Measurements from ENCODE around the gene KLF17. TPM values are rescaled to one million over a fixed set of nuclear protein-coding genes. Genes with fewer than 3 reads are reported as not detected.

The KLF17 gene
- total and polyA plus RNA-seq, 2 donors from 2014 or later = not detected

GRCh38 chr1:44077421-44077820, 41.2 kb upstream of the KLF17 start:
- Histone ChIP-seq H3K4me3 (ENCODE audit: low read length in 3 of 3) (no peak overlapping the region), H3K36me3 (ENCODE audit: control insufficient read depth in 2 of 3, insufficient read depth in 3 of 3, low read length in 3 of 3) (no peaks in the 10 kb centered on the region), H3K27ac (ENCODE audit: low read depth in 2 of 2, low read length in 2 of 2) (no peak overlapping the region), H3K4me1 (ENCODE audit: control insufficient read depth in 2 of 3, insufficient read depth in 2 of 3, low read depth in 1 of 3, low read length in 3 of 3) (no peaks in the 10 kb centered on the region), H3K27me3 (ENCODE audit: control insufficient read depth, insufficient read depth, low read length) (no peaks in the 10 kb centered on the region), H3K9me3 (ENCODE audit: control insufficient read depth in 2 of 3, insufficient read depth in 1 of 3, low read length in 3 of 3) (no peaks in the 10 kb centered on the region), H3K9ac (ENCODE audit: low read length in 3 of 3) (no peak overlapping the region)
- FAIRE-seq (no peak), DNase-seq (no peak)
- TF ChIP-seq CTCF (IDR thresholded peaks at IDR 0.05; ENCODE audit: borderline replicate concordance, extremely low read depth, insufficient read depth) = no peak
- intact Hi-C loops (cut with DNase I) = no loop called here

GRCh38 chr1:44078104-44078503, 40.5 kb upstream of the KLF17 start:
- FAIRE-seq (no peak), DNase-seq (no peak)
- H3K4me3 ChIP-seq (ENCODE audit: low read length in 3 of 3) = no peak overlapping the region
- H3K9ac ChIP-seq (ENCODE audit: low read length in 3 of 3) = no peak overlapping the region
- no peaks in the 10 kb centered on the region for H3K4me1 ChIP-seq (ENCODE audit: control insufficient read depth in 2 of 3, insufficient read depth in 2 of 3, low read depth in 1 of 3, low read length in 3 of 3)
- H3K36me3 ChIP-seq (ENCODE audit: control insufficient read depth in 2 of 3, insufficient read depth in 3 of 3, low read length in 3 of 3) = no peaks in the 10 kb centered on the region
- intact Hi-C loops (cut with DNase I) = no loop called here
- no peak for TF ChIP-seq CTCF (IDR thresholded peaks at IDR 0.05; ENCODE audit: borderline replicate concordance, extremely low read depth, insufficient read depth)
- no peaks in the 10 kb centered on the region for H3K27me3 ChIP-seq (ENCODE audit: control insufficient read depth, insufficient read depth, low read length)
- H3K27ac ChIP-seq (ENCODE audit: low read depth in 2 of 2, low read length in 2 of 2) = no peak overlapping the region
- H3K9me3 ChIP-seq (ENCODE audit: control insufficient read depth in 2 of 3, insufficient read depth in 1 of 3, low read length in 3 of 3) = no peaks in the 10 kb centered on the region

GRCh38 chr1:44079566-44079965, 39.1 kb upstream of the KLF17 start:
- DNase-seq (no peak), FAIRE-seq (no peak)
- intact Hi-C loops (cut with DNase I) = no loop called here
- Histone ChIP-seq H3K4me3 (ENCODE audit: low read length in 3 of 3) (no peak overlapping the region), H3K36me3 (ENCODE audit: control insufficient read depth in 2 of 3, insufficient read depth in 3 of 3, low read length in 3 of 3) (no peaks in the 10 kb centered on the region), H3K27me3 (ENCODE audit: control insufficient read depth, insufficient read depth, low read length) (no peaks in the 10 kb centered on the region), H3K27ac (ENCODE audit: low read depth in 2 of 2, low read length in 2 of 2) (no peak overlapping the region), H3K4me1 (ENCODE audit: control insufficient read depth in 2 of 3, insufficient read depth in 2 of 3, low read depth in 1 of 3, low read length in 3 of 3) (no peaks in the 10 kb centered on the region), H3K9me3 (ENCODE audit: control insufficient read depth in 2 of 3, insufficient read depth in 1 of 3, low read length in 3 of 3) (no peaks in the 10 kb centered on the region), H3K9ac (ENCODE audit: low read length in 3 of 3) (no peak overlapping the region)
- TF ChIP-seq CTCF (IDR thresholded peaks at IDR 0.05; ENCODE audit: borderline replicate concordance, extremely low read depth, insufficient read depth) = no peak

GRCh38 chr1:44084998-44085675, 33.5 kb upstream of the KLF17 start:
- H3K27me3 ChIP-seq (ENCODE audit: control insufficient read depth, insufficient read depth, low read length) = no peaks in the 10 kb centered on the region
- no peak for TF ChIP-seq CTCF (IDR thresholded peaks at IDR 0.05; ENCODE audit: borderline replicate concordance, extremely low read depth, insufficient read depth)
- no peak overlapping the region for H3K4me3 ChIP-seq (ENCODE audit: low read length in 3 of 3)
- intact Hi-C loops (cut with DNase I) = no loop called here
- FAIRE-seq (no peak), DNase-seq (no peak)
- H3K36me3 ChIP-seq (ENCODE audit: control insufficient read depth in 2 of 3, insufficient read depth in 3 of 3, low read length in 3 of 3) = no peaks in the 10 kb centered on the region
- no peak overlapping the region for H3K9ac ChIP-seq (ENCODE audit: low read length in 3 of 3)
- H3K4me1 ChIP-seq (ENCODE audit: control insufficient read depth in 2 of 3, insufficient read depth in 2 of 3, low read depth in 1 of 3, low read length in 3 of 3) = no peaks in the 10 kb centered on the region
- no peaks in the 10 kb centered on the region for H3K9me3 ChIP-seq (ENCODE audit: control insufficient read depth in 2 of 3, insufficient read depth in 1 of 3, low read length in 3 of 3)
- no peak overlapping the region for H3K27ac ChIP-seq (ENCODE audit: low read depth in 2 of 2, low read length in 2 of 2)
